ENCODE results near the gene KLHDC2. TPM values are rescaled to one million over a fixed set of nuclear protein-coding genes. Genes with fewer than 3 reads are reported as not detected.
"Not testable (repeated sequence)": the region's sequence is repeated elsewhere in the genome, so short reads cannot be mapped to it uniquely, and the experiment has no call there.

The KLHDC2 gene
- polyA plus RNA-seq, 1 of the 3 experiments (the other 2 are of a cell fraction), result 41.1 TPM

DNA sequence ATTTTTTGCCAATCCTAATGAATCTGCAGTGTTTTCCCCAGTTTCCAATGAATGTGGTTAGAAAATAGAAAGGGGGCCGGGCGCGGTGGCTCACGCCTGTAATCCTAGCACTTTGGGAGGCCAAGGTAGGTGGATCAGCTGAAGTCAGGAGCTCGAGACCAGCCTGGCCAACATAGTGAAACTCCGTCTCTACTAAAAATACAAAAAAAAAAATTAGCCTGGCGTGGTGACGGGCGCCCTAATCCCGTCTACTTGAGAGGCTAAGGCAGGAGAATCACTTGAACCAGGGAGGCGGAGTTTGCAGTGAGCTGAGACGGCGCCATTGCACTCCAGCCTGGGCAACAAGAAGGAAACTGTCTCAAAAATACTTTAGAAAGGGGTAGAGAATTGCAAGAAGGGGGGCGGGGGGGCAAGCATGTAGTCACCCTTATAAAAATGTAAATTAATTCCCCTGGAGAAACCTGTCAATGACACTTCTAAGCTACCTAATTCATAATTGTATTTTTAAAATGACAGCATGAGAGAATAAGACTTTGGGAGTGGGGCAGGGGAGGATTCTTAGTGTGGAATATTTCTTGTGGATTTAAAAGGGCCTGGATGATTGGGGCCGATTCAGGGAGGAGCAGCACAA is 1.7 kb downstream of the KLHDC2 start:
- H3K4me1 ChIP-seq (ENCODE audit: control insufficient read depth in 1 of 2, insufficient read depth in 2 of 2, low read depth in 1 of 2, low read length in 1 of 2), result peaks cover 13 to 16% of the 10 kb centered on the region in 2 experiments; a peak in 3 of 4 replicates
- no peak for DNase-seq
- H3K9me3 ChIP-seq, result no peaks in the 10 kb centered on the region
- H3K79me2 ChIP-seq (ENCODE audit: insufficient read depth), result peaks cover 46% of the 10 kb centered on the region
- peak overlapping the region; percentile 72; the same call in 1 of the 2 replicates for H2AFZ ChIP-seq (ENCODE audit: low read depth)
- CTCF ChIA-PET, result interaction anchor here (0.9 to 2.1 kb wide), 7 partner anchors 14 to 183 kb away, joined by 3 to 10 read pairs (median 3); partner anchors contain the start of gene NEMF
- no peaks in the 10 kb centered on the region for H3K27me3 ChIP-seq (ENCODE audit: insufficient read depth)
- peaks cover 23% of the 10 kb centered on the region for H3F3A ChIP-seq (replicated peaks; ENCODE audit: insufficient read depth)
- peak overlapping the region; percentile 85 to 97 for H3K4me3 ChIP-seq (ENCODE audit: low read depth in 2 of 2, low read length in 1 of 2)
- H3K36me3 ChIP-seq (replicated peaks in 1 of 2; ENCODE audit: control insufficient read depth in 1 of 2, insufficient read depth in 2 of 2, low read length in 1 of 2), result peaks cover 14 to 27% of the 10 kb centered on the region in 2 experiments
- H3K27ac ChIP-seq (ENCODE audit: low read depth in 2 of 2, low read length in 1 of 2), result peak overlapping the region in 1 of 2 experiments; percentile 96; a peak in 2 of 4 replicates
- no peaks in the 10 kb centered on the region; the same call in 1 of the 2 replicates for H3K9me2 ChIP-seq
- no peaks in the 10 kb centered on the region; the same call in 1 of the 2 replicates for H4K20me1 ChIP-seq (ENCODE audit: insufficient read depth)
- H3K4me2 ChIP-seq, result peak overlapping the region; percentile 96
- H3K9ac ChIP-seq, result peak overlapping the region; percentile 100; the same call in 1 of the 2 replicates
- WGBS (ENCODE audit: low lambda C conversion rate), result 48% methylated on average over 15 of the region's 15 CpGs
- POLR2A ChIA-PET, result interaction anchor here (0.7 to 1.1 kb wide), 2 partner anchors 77 to 81 kb away, joined by 3 to 5 read pairs; partner anchors contain the start of genes KLHDC1 and POLE2
- TF ChIP-seq RAD21 (IDR thresholded peaks at IDR 0.05; ENCODE audit: low read length) (no peak), POLR2AphosphoS5 (IDR thresholded peaks at IDR 0.05; ENCODE audit: low read depth, low read length) (no peak), RCOR1 (IDR thresholded peaks at IDR 0.05; ENCODE audit: low read length) (no peak), CHD2 (IDR thresholded peaks at IDR 0.05; ENCODE audit: low read length, partially characterized antibody) (no peak), FOXJ3 (CRISPR knock-in tag; IDR thresholded peaks at IDR 0.05) (no peak)
- TF ChIP-seq, protein P1, sequence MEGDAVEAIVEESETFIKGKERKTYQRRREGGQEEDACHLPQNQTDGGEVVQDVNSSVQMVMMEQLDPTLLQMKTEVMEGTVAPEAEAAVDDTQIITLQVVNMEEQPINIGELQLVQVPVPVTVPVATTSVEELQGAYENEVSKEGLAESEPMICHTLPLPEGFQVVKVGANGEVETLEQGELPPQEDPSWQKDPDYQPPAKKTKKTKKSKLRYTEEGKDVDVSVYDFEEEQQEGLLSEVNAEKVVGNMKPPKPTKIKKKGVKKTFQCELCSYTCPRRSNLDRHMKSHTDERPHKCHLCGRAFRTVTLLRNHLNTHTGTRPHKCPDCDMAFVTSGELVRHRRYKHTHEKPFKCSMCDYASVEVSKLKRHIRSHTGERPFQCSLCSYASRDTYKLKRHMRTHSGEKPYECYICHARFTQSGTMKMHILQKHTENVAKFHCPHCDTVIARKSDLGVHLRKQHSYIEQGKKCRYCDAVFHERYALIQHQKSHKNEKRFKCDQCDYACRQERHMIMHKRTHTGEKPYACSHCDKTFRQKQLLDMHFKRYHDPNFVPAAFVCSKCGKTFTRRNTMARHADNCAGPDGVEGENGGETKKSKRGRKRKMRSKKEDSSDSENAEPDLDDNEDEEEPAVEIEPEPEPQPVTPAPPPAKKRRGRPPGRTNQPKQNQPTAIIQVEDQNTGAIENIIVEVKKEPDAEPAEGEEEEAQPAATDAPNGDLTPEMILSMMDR (IDR thresholded peaks at IDR 0.05), result no peak

DNA sequence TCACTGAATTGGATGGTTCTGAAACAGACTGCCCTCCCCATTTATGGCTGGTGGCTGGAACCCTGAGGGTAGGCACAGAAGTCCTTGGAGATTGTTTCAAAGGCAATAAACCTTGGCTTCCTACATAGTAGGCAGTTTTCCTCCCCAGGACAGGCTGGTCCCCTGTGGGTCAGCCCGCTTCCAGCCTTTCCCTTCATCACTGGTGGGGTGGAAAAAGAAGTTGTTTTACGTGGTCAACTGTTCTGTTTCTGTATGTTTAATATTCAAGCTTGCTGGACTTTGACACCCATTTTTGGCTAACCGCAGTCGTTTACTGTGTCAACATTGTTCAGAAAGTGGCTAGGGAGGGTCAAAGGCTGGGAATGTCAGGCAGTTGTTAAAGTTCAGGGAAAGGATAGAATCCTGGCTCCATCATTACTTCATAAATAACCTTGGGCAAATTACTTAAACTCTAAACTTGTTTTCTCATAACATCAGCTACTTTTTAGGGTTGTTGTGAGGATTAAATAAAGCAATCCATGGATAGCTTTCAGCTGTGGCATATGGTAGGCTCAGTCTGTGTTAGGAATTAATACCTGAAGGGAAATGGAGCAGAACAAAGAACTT is 2.4 kb downstream of the KLHDC2 start:
- Histone ChIP-seq H3K27me3 (ENCODE audit: insufficient read depth) (no peaks in the 10 kb centered on the region), H3K4me2 (peak overlapping the region; percentile 96), H3K36me3 (replicated peaks in 1 of 2; ENCODE audit: control insufficient read depth in 1 of 2, insufficient read depth in 2 of 2, low read length in 1 of 2) (peaks cover 20 to 32% of the 10 kb centered on the region in 2 experiments), H4K20me1 (ENCODE audit: insufficient read depth) (no peaks in the 10 kb centered on the region; the same call in 1 of the 2 replicates), H3F3A (replicated peaks; ENCODE audit: insufficient read depth) (peaks cover 23% of the 10 kb centered on the region), H3K9me2 (no peaks in the 10 kb centered on the region; the same call in 1 of the 2 replicates), H3K27ac (ENCODE audit: low read depth in 2 of 2, low read length in 1 of 2) (peak overlapping the region in 1 of 2 experiments; percentile 96; a peak in 1 of 4 replicates), H3K79me2 (ENCODE audit: insufficient read depth) (peaks cover 46% of the 10 kb centered on the region), H3K9ac (peak overlapping the region; percentile 100; the same call in 1 of the 2 replicates), H2AFZ (ENCODE audit: low read depth) (no peak overlapping the region; the same call in 1 of the 2 replicates), H3K4me3 (ENCODE audit: low read depth in 2 of 2, low read length in 1 of 2) (peak overlapping the region; percentile 85 to 97), H3K4me1 (ENCODE audit: control insufficient read depth in 1 of 2, insufficient read depth in 2 of 2, low read depth in 1 of 2, low read length in 1 of 2) (peaks cover 13 to 16% of the 10 kb centered on the region in 2 experiments; a peak in 3 of 4 replicates), H3K9me3 (no peaks in the 10 kb centered on the region)
- POLR2A ChIA-PET, result interaction anchor here (1.5 kb wide), 1 partner anchor 11 kb away, joined by 3 read pairs; no protein-coding TSS in a partner anchor
- TF ChIP-seq EZH2phosphoT487 (IDR thresholded peaks at IDR 0.05; ENCODE audit: borderline replicate concordance, low read depth) (no peak), POLR2AphosphoS5 (IDR thresholded peaks at IDR 0.05; ENCODE audit: low read depth, low read length) (peak; percentile 8; the same call in 1 of the 2 replicates), NFIC (IDR thresholded peaks at IDR 0.05; ENCODE audit: borderline replicate concordance) (no peak), TCF12 (IDR thresholded peaks at IDR 0.05) (no peak), GABPA (IDR thresholded peaks at IDR 0.05; ENCODE audit: low read depth) (no peak), TAF1 (IDR thresholded peaks at IDR 0.05; ENCODE audit: borderline replicate concordance, low read depth, low read length) (no peak), RFX5 (IDR thresholded peaks at IDR 0.05; ENCODE audit: low read length) (no peak)
- TF ChIP-seq, protein P2, sequence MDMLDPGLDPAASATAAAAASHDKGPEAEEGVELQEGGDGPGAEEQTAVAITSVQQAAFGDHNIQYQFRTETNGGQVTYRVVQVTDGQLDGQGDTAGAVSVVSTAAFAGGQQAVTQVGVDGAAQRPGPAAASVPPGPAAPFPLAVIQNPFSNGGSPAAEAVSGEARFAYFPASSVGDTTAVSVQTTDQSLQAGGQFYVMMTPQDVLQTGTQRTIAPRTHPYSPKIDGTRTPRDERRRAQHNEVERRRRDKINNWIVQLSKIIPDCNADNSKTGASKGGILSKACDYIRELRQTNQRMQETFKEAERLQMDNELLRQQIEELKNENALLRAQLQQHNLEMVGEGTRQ (IDR thresholded peaks at IDR 0.05; ENCODE audit: borderline replicate concordance, low read depth, low read length), result no peak
- TF ChIP-seq, protein P1 (IDR thresholded peaks at IDR 0.05), result no peak
- no peak for DNase-seq
- 76% methylated on average over 4 of the region's 4 CpGs for WGBS (ENCODE audit: low lambda C conversion rate)
- CTCF ChIA-PET, result interaction anchor here (0.7 to 1.9 kb wide), 9 partner anchors 13 to 772 kb away, joined by 3 to 6 read pairs (median 3); partner anchors contain the start of gene NEMF

DNA sequence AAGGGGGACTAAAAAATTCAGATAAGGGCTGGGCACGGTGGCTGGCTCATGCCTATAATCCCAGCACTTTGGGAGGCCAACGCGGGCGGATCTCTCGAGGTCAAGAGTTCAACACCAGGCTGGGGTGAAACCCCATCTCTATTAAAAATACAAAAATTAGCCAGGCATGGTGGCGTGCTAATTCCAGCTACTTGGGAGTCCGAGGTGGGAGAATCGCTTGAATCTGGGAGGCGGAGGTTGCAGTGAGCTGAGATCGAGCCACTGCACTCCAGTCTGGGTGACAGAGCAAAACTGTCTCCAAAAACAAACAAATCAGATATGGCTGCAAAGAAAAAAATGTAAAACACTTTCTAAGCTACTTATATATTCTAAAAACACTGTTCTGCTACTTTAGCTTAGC is 3.7 kb downstream of the KLHDC2 start:
- ChIA-PET POLR2A (interaction anchor here (1.5 kb wide), 1 partner anchor 10 kb away, joined by 3 read pairs; no protein-coding TSS in a partner anchor), CTCF (interaction anchor here (0.9 to 1.1 kb wide), 2 partner anchors 11 to 138 kb away, joined by 3 read pairs; no protein-coding TSS in a partner anchor)
- H3K27me3 ChIP-seq (ENCODE audit: insufficient read depth); H3K27ac ChIP-seq (ENCODE audit: low read depth in 2 of 2, low read length in 1 of 2); H3K9me3 ChIP-seq; H3K9me2 ChIP-seq; H3K4me3 ChIP-seq (ENCODE audit: low read depth in 2 of 2, low read length in 1 of 2); H2AFZ ChIP-seq (ENCODE audit: low read depth); H3K9ac ChIP-seq; DNase-seq; H4K20me1 ChIP-seq (ENCODE audit: insufficient read depth); H3K4me2 ChIP-seq: not testable (repeated sequence)
- Histone ChIP-seq H3K79me2 (ENCODE audit: insufficient read depth) (peaks cover 46% of the 10 kb centered on the region), H3K36me3 (replicated peaks in 1 of 2; ENCODE audit: control insufficient read depth in 1 of 2, insufficient read depth in 2 of 2, low read length in 1 of 2) (peaks cover 28 to 45% of the 10 kb centered on the region in 2 experiments), H3F3A (replicated peaks; ENCODE audit: insufficient read depth) (peaks cover 21% of the 10 kb centered on the region), H3K4me1 (ENCODE audit: control insufficient read depth in 1 of 2, insufficient read depth in 2 of 2, low read depth in 1 of 2, low read length in 1 of 2) (peaks cover 13 to 16% of the 10 kb centered on the region in 2 experiments; a peak in 3 of 4 replicates)
- WGBS (ENCODE audit: low lambda C conversion rate), result 89% methylated on average over 10 of the region's 10 CpGs

Data from SK-N-SH (cell line).